HG03159 (cell line): ENCODE measurements around the gene AXDND1.
"Not testable (repeated sequence)": the region's sequence is repeated elsewhere in the genome, so short reads cannot be mapped to it uniquely, and the experiment has no call there.

Source experiments
- ATAC-seq: cut with Tn5 transposase; IDR thresholded peaks from one replicate; pipeline ENCODE4 v1.9.1; 2021; ENCODE audit warnings: mild to moderate bottlenecking, moderate library complexity; ENCODE audit not compliant: unreplicated experiment

AXDND1 gene

DNA sequence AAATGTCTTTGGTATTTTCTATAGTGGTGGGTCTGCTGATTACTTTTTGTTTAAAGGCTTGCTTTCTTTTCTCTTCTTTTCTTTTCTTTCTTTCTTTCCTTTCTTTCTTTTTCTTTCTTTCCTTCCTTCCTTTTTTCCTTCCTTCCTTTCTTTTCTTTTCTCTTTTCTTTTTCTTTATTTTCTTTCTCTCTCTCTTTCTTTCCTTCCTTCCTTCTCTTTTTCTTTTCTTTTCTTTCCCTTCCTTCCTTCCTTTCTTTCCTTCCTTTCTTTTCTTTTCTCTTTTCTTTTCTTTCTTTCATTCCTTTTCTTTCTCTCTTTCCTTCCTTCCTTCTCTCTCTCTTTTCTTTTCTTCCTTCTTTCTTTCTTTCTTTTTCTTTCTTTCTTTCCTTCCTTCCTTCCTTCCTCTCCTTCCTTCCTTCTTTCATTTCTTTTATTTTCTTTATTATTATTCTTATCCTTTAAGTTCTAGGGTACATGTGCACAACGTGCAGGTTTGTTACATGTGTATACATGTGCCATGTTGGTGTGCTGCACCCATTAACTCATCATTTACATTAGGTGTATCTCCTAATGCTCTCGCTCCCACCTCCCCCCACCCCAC is 93.9 kb downstream of the AXDND1 start:
- not testable (repeated sequence) for ATAC-seq

- ATAC-seq = not testable (repeated sequence)
Observed at GRCh38 chr1:179465661-179466060, 99.9 kb downstream of the AXDND1 start.

- no peak for ATAC-seq
Observed at GRCh38 chr1:179474713-179475112, 108.9 kb downstream of the AXDND1 start.

DNA sequence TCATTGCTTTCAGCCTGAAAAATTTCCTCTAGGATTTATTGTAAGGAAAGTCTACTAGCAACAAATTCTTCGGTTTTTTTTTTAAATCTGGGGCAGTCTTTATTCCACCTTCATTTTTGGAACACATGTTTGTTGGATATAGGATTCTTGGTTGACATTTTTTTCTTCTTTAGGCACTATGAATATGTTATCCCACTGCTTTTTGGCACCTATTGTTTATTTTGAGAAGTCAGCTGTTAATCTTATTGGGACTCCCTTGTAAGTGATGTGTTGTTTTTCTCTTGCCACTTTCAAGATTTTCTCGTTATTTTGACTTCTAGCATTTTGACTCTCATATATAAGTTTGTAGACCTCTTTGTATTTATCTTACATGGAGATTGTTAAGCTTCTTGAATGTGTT is 110.7 kb downstream of the AXDND1 start:
- no peak for ATAC-seq

DNA sequence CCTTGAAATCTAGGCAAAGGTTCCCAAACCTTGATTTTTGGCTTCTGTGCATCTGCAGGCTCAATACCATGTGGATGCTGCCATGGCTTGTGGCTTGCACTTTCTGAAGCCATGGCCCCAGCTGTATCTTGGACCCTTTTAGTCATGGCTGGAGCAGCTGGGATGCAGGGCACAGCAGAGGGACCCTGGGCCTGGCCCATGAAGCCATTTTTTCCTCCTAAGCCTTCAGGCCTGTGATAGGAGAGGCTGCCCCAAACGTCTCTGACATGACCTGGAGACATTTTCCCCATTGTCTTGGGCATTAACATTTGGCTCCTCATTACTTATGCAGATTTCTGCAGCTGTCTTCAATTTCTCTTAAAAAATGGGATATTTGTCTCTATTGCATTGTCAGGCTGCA is 112.6 kb downstream of the AXDND1 start:
- ATAC-seq = no peak

- ATAC-seq = no peak
Observed at GRCh38 chr1:179490611-179491010, 124.8 kb downstream of the AXDND1 start.

- no peak for ATAC-seq
Observed at GRCh38 chr1:179493323-179493722, 127.6 kb downstream of the AXDND1 start.

DNA sequence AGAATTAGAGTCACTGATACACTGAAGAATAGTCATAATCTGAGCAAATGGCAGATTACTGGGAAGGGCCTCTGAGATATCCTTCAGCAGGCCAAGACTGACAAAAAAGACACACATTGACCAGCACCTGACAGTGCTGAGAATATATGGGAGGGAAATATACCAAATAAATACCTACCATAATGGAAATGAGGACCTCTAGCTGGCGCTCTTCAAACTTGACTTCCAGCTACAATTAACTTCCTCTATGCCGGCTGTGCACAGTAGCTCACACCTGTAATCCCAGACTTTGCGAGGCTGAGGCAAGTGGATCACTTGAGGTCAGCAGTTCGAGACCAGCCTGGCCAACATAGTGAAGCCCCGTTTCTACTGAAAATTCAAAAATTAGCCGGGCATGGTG is 140.4 kb downstream of the AXDND1 start:
- ATAC-seq = no peak

- ATAC-seq = no peak
Observed at GRCh38 chr1:179509384-179509783, 143.6 kb downstream of the AXDND1 start.

- peak; percentile 98 for ATAC-seq
Observed at GRCh38 chr1:179510038-179510437, 144.3 kb downstream of the AXDND1 start.

- no peak for ATAC-seq
Observed at GRCh38 chr1:179516976-179517705, 151.4 kb downstream of the AXDND1 start.

DNA sequence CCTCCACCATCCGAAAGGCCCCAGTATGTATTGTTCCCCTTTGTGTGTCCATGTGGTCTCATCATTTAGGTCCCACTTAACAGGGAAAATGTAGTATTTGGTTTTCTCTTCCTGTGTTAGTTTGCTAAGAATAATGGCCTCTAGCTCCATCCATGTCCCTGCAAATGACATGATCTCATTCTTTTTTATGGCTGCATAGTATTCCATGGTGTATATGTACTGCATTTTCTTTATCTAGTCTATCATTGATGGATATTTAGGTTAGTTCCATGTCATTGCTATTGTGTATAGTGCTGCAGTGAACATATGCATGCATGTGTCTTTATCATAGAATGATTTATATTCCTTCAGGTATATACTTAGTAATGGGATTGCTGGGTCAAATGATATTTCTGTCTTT is 152.8 kb downstream of the AXDND1 start:
- not testable (repeated sequence) for ATAC-seq

GRCh38 chr1:179529482-179530195 is 163.9 kb downstream of the AXDND1 start:
- ATAC-seq = no peak

DNA sequence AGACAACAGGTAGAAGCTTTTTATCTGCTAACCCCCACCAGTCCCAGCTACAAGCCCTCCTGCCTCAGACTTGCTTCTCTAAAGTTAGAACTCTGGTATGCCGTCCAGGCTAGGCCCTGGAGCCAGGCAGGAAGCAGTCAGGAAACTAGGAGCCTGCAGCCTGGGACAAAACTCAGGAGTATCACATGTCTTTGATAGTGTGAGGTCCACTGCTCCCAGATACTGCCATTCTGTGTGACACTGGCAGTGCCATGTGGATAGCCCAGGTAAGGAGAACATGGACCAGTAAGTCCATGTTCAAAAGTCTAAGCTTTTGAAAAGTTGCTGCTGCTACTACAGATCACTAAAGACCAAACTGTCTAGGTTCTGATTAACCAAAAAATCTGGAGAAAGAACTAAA is 164.6 kb downstream of the AXDND1 start:
- ATAC-seq = no peak

GRCh38 chr1:179541774-179542173 is 176.0 kb downstream of the AXDND1 start:
- ATAC-seq = no peak

GRCh38 chr1:179545321-179545720 is 179.6 kb downstream of the AXDND1 start:
- ATAC-seq = no peak

DNA sequence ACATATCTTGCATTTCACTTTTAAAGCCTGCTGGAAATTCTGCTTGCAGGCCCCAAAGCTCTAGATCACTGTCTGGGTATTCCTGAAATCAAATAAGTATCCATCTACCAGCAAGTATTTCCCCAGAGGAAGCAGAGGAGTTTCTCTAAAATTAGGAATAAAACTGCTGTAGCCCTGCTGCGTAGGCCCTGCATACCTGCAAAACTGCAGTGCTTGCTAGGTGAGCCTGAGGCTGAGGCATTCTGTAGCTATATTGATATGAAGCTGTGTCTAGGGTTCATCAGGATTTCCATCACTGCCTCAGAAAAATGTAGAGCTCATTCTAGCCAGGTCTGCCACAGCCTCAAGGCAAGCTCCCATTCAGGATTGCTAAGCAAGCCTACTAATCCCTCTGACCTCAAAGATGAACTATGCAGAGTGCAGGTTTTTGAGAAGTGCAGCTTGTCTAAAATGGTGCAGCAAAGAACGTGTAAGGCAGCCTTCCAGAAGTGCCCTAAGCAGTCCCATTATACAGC is 181.3 kb downstream of the AXDND1 start:
- no peak for ATAC-seq

DNA sequence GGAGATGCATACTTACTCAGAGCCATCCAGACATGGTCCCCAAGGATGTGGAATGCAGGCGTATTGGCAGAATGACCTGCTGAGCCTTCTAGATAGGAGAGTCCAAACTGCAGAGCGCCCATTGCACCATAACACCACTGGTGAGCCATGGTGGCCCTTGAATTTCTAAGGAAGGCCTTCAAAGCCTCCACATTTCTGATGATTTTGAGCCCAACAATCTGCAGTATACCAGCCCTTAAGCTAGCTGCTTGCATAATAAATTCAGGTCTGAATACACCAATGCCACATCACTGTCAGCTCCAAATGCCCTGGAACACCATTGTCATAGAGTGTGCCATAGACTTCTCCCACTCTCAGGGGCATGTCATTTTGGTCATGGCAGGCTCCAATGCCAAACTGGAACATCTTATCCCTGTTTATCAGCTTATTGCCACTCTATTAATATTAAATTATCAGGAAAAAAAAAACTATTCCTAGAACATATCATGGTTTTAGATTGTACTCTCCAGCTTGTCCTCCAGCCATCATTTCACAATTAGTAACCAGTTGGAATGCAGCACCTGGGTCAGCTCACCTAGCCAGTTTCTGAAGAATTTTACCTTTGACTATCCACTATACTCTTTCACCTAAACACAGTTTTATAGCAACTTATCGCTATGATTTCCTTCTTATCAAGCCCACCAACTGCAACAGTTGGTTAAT is 183.0 kb downstream of the AXDND1 start:
- no peak for ATAC-seq

DNA sequence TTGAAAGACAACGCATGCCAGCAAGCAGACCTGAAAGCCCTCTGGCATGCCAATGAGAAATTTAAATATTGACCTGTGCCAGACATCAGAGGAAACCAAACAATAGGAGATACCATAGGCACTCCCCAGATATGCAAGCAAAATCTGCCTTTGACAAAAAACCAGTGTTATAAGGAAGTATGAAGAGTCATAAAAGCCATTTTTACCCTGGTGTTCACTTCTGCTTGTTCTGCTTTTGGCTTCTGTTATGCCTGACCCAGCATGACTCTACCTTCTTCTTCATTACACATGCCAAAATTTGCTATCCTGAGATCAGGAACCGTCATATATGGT is 183.6 kb downstream of the AXDND1 start:
- no peak for ATAC-seq

GRCh38 chr1:179550746-179551682 is 185.2 kb downstream of the AXDND1 start:
- no peak for ATAC-seq
